ENCODE data around the gene FLAD1. TPM values are rescaled to one million over a fixed set of nuclear protein-coding genes. Genes with fewer than 3 reads are reported as not detected.

FLAD1 gene
- total RNA-seq: 31.2 and 33.7 TPM in 2 replicates

- peak; percentile 99 for DNase-seq (ENCODE audit: extremely low read depth, low read depth, low spot score)
These were observed at the start of gene FLAD1 for GRCh38 chr1:154982897-154983648. Gene FLAD1, plus strand, starts transcription at chr1:154983344. Its CDS starts 351 bp downstream, at chr1:154983695.

- DNase-seq (ENCODE audit: extremely low read depth, low read depth, low spot score): no peak
These were observed 48.7 kb upstream of the FLAD1 start for GRCh38 chr1:154934358-154934948.

- DNase-seq (ENCODE audit: extremely low read depth, low read depth, low spot score): no peak
These were observed 47.2 kb upstream of the FLAD1 start for GRCh38 chr1:154935749-154936554.

- peak; percentile 82 for DNase-seq (ENCODE audit: extremely low read depth, low read depth, low spot score)
These were observed 46.5 kb upstream of the FLAD1 start, which contains the start of gene PMVK for GRCh38 chr1:154936555-154937084. Gene PMVK, minus strand, starts transcription at chr1:154936719. Its CDS starts 34 bp downstream, at chr1:154936685.

GRCh38 chr1:154937085-154937987 lies 45.8 kb upstream of the FLAD1 start:
- DNase-seq (ENCODE audit: extremely low read depth, low read depth, low spot score): peak; percentile 77

GRCh38 chr1:154937988-154938386 lies 45.2 kb upstream of the FLAD1 start:
- no peak for DNase-seq (ENCODE audit: extremely low read depth, low read depth, low spot score)

- DNase-seq (ENCODE audit: extremely low read depth, low read depth, low spot score): no peak
These were observed 44.3 kb upstream of the FLAD1 start for GRCh38 chr1:154938604-154939399.

GRCh38 chr1:154940213-154940560 lies 43.0 kb upstream of the FLAD1 start:
- no peak for DNase-seq (ENCODE audit: extremely low read depth, low read depth, low spot score)

- DNase-seq (ENCODE audit: extremely low read depth, low read depth, low spot score): no peak
These were observed 42.4 kb upstream of the FLAD1 start for GRCh38 chr1:154940651-154941194.

GRCh38 chr1:154941333-154942013 lies 41.7 kb upstream of the FLAD1 start:
- no peak for DNase-seq (ENCODE audit: extremely low read depth, low read depth, low spot score)

- DNase-seq (ENCODE audit: extremely low read depth, low read depth, low spot score): no peak
These were observed 39.3 kb upstream of the FLAD1 start for GRCh38 chr1:154943649-154944400.

GRCh38 chr1:154944401-154945159 lies 38.6 kb upstream of the FLAD1 start:
- DNase-seq (ENCODE audit: extremely low read depth, low read depth, low spot score): no peak

- no peak for DNase-seq (ENCODE audit: extremely low read depth, low read depth, low spot score)
These were observed 37.8 kb upstream of the FLAD1 start for GRCh38 chr1:154945160-154945961.

- no peak for DNase-seq (ENCODE audit: extremely low read depth, low read depth, low spot score)
These were observed 36.9 kb upstream of the FLAD1 start for GRCh38 chr1:154945962-154946850.

GRCh38 chr1:154948079-154948478 lies 35.1 kb upstream of the FLAD1 start:
- DNase-seq (ENCODE audit: extremely low read depth, low read depth, low spot score): no peak

Measured in glomerular endothelial cell (primary cell).